Peyer's patch (tissue), 4 donors: Measurements from ENCODE around the gene KCNIP4.

Source experiments
- POLR2A ChIP-seq, 2 donors: fragments of 450-650 bp; IDR thresholded peaks; one replicate each; pipeline ENCODE4 v1.5.1; 2017; ENCODE audit warnings: antibody characterized with exemption in 2 of 2, mild to moderate bottlenecking in 2 of 2, moderate library complexity in 2 of 2
- TF ChIP-seq, protein P1 (sequence below), 6 experiments: fragments of 450-650 bp in 4 of 6; fragments of 200-600 bp in 2 of 6; sonication (generic) in 1 of 6; IDR thresholded peaks; one replicate each; pipeline ENCODE4 v1.5.1; 2017 to 2019; ENCODE audit warnings: antibody characterized with exemption in 6 of 6, mild to moderate bottlenecking in 3 of 6, moderate library complexity in 1 of 6

DNA sequence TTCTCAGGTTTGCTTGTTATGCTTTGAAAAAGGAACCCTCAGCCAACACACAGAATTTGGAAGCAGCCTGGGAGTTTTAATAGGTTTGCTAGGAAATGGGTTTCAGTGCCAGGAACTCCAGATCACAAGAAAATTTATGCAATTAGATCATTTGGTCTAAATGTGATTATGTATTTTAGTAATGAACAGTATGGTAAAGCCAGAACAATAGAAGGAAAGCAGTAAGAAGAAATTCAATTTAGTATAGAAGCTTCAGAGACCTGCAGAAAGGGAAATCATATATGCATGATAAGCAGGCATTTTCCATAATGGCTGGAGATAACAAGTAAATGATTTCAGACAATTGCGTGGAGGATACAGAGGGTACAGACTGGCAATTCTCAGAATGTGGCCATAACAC is 184.7 kb downstream of the KCNIP4 start:
- TF ChIP-seq, protein P1, sequence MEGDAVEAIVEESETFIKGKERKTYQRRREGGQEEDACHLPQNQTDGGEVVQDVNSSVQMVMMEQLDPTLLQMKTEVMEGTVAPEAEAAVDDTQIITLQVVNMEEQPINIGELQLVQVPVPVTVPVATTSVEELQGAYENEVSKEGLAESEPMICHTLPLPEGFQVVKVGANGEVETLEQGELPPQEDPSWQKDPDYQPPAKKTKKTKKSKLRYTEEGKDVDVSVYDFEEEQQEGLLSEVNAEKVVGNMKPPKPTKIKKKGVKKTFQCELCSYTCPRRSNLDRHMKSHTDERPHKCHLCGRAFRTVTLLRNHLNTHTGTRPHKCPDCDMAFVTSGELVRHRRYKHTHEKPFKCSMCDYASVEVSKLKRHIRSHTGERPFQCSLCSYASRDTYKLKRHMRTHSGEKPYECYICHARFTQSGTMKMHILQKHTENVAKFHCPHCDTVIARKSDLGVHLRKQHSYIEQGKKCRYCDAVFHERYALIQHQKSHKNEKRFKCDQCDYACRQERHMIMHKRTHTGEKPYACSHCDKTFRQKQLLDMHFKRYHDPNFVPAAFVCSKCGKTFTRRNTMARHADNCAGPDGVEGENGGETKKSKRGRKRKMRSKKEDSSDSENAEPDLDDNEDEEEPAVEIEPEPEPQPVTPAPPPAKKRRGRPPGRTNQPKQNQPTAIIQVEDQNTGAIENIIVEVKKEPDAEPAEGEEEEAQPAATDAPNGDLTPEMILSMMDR (IDR thresholded peaks at IDR 0.05): no peak
- no peak for TF ChIP-seq POLR2A (IDR thresholded peaks at IDR 0.05)
